Endothelial cell of umbilical vein (primary cell): Measurements from ENCODE around the gene CD55. TPM values are rescaled to one million over a fixed set of nuclear protein-coding genes. Genes with fewer than 3 reads are reported as not detected.

Source experiments
- BruUV-seq: library from RNA; stranded (reverse); fragments of 400-500 nt; replicated peaks from 2 replicates; lab custom pipeline; 2021; lab: Mats Ljungman, UMichigan
- CTCF ChIA-PET: fragments of 300-600, 350-600 bp; sonication (Branson Sonifier 250); formaldehyde crosslinking; loops from one replicate; lab custom pipeline; 2021; ENCODE audit warnings: antibody characterized with exemption, inconsistent platforms; lab: Charles Lee
- POLR2A ChIA-PET: fragments of 300-600, 350-600 bp; sonication (Branson Sonifier 250); formaldehyde crosslinking; loops from one replicate; lab custom pipeline; 2021; ENCODE audit warnings: antibody characterized with exemption, inconsistent platforms; lab: Charles Lee
- DNase-seq: peaks from one replicate; pipeline ENCODE4 v3.0.0-alpha.2; 2011; ENCODE audit warnings: low read depth, low spot score
- FAIRE-seq: peaks from 2 replicates; lab custom pipeline; 2011; peaks lifted over from hg19 to GRCh38; lab: Jason Lieb, UNC
- H2AFZ ChIP-seq: 2 replicates; pipeline ENCODE4 v1.6.0; 2012; ENCODE audit warnings: low read depth, low read length, control low read depth, inconsistent platforms
- H3K27ac ChIP-seq: 2 replicates; pipeline ENCODE4 v1.5.1; 2011; ENCODE audit warnings: low read depth, mild to moderate bottlenecking, control low read depth, low read length, moderate library complexity; ENCODE audit not compliant: insufficient read depth
- H3K27me3 ChIP-seq, 2 experiments: 2 replicates each; pipeline versions ENCODE4 v1.6.0 to v1.6.1; 2011; ENCODE audit warnings: low read length in 2 of 2, mixed read lengths in 1 of 2; ENCODE audit not compliant: control insufficient read depth in 2 of 2, insufficient read depth in 2 of 2
- H3K36me3 ChIP-seq, 2 experiments: 2 replicates in 1 of 2; 3 replicates in 1 of 2; pipeline ENCODE4 v1.5.1; 2011; ENCODE audit warnings: low read length in 2 of 2, mild to moderate bottlenecking in 1 of 2, moderate library complexity in 1 of 2; ENCODE audit not compliant: control insufficient read depth in 2 of 2, insufficient read depth in 2 of 2; ENCODE audit errors: extremely low read depth in 1 of 2
- H3K4me1 ChIP-seq: 3 replicates; pipeline ENCODE4 v1.5.1; 2011; ENCODE audit warnings: mild to moderate bottlenecking, low read length; ENCODE audit not compliant: control insufficient read depth, insufficient read depth; ENCODE audit errors: extremely low read depth
- H3K4me2 ChIP-seq: 2 replicates; pipeline ENCODE4 v1.6.1; 2011; ENCODE audit warnings: low read length, control low read depth, mixed read lengths; ENCODE audit not compliant: insufficient read depth
- H3K4me3 ChIP-seq, 3 experiments: fragments of 200-600 bp in 1 of 3; sonication (generic), shearing (Covaris generic) in 1 of 3; replicated peaks in 1 of 3; 2 replicates each; pipeline ENCODE4 v1.5.1; 2011 to 2016; ENCODE audit warnings: control low read depth in 3 of 3, low read length in 3 of 3, mild to moderate bottlenecking in 2 of 3, inconsistent platforms in 1 of 3, low read depth in 1 of 3, moderate library complexity in 1 of 3; ENCODE audit not compliant: insufficient read depth in 1 of 3
- H3K79me2 ChIP-seq: 2 replicates; pipeline ENCODE4 v1.6.0; 2012; ENCODE audit warnings: low read length, inconsistent platforms; ENCODE audit not compliant: control insufficient read depth, insufficient read depth
- H3K9ac ChIP-seq: replicated peaks from 2 replicates; pipeline ENCODE3; 2011; ENCODE audit warnings: low read length, control low read depth; ENCODE audit not compliant: insufficient read depth; ENCODE audit errors: extremely low read depth
- H3K9me1 ChIP-seq: replicated peaks from 3 replicates; pipeline ENCODE4 v1.6.0; 2011; ENCODE audit warnings: mild to moderate bottlenecking, low read length; ENCODE audit not compliant: control insufficient read depth, insufficient read depth; ENCODE audit errors: extremely low read depth
- H3K9me3 ChIP-seq: replicated peaks from 2 replicates; pipeline ENCODE4 v1.5.1; 2012; ENCODE audit warnings: low read length, inconsistent platforms; ENCODE audit not compliant: control insufficient read depth, insufficient read depth
- H4K20me1 ChIP-seq: replicated peaks from 2 replicates; pipeline ENCODE3; 2011; ENCODE audit warnings: mild to moderate bottlenecking, low read length; ENCODE audit not compliant: control insufficient read depth, insufficient read depth; ENCODE audit errors: extremely low read depth
- CTCF ChIP-seq, 2 donors: IDR thresholded peaks; 1 replicate in 1 of 2; 2 replicates in 1 of 2; pipeline ENCODE4 v1.5.1; 2011; ENCODE audit warnings: low read length in 2 of 2, mild to moderate bottlenecking in 2 of 2, moderate library complexity in 2 of 2, control low read depth in 1 of 2, inconsistent platforms in 1 of 2, low read depth in 1 of 2; ENCODE audit not compliant: insufficient read depth in 1 of 2; ENCODE audit errors: extremely low read depth in 1 of 2
- EZH2 ChIP-seq: IDR thresholded peaks from 2 replicates; pipeline ENCODE4 v1.6.1; 2012; ENCODE audit warnings: borderline replicate concordance, low read depth, mild to moderate bottlenecking, moderate library complexity, low read length, inconsistent platforms; ENCODE audit not compliant: severe bottlenecking
- FOS ChIP-seq: IDR thresholded peaks from 2 replicates; pipeline ENCODE4 v1.6.1; 2011; ENCODE audit warnings: mild to moderate bottlenecking, low read length, moderate library complexity, borderline replicate concordance; ENCODE audit not compliant: insufficient read depth
- GATA2 ChIP-seq: IDR thresholded peaks from 2 replicates; pipeline ENCODE4 v1.7.0; 2011; ENCODE audit warnings: low read depth, mild to moderate bottlenecking, moderate library complexity, mixed read lengths, low read length; ENCODE audit not compliant: insufficient read length, insufficient read depth
- JUN ChIP-seq: IDR thresholded peaks from 2 replicates; pipeline ENCODE4 v1.6.1; 2011; ENCODE audit warnings: borderline replicate concordance, low read depth; ENCODE audit not compliant: insufficient read length, insufficient read depth
- MAX ChIP-seq: IDR thresholded peaks from 2 replicates; pipeline ENCODE4 v1.6.1; 2011; ENCODE audit not compliant: insufficient read depth, insufficient read length
- MYC ChIP-seq: IDR thresholded peaks from one replicate; pipeline ENCODE4 v1.6.1; 2011; ENCODE audit warnings: mild to moderate bottlenecking, low read depth, low read length
- POLR2A ChIP-seq: IDR thresholded peaks from 2 replicates; pipeline ENCODE4 v1.6.1; 2012; ENCODE audit warnings: low read depth, mild to moderate bottlenecking, control low read depth, low read length
- POLR2AphosphoS5 ChIP-seq: IDR thresholded peaks from 2 replicates; pipeline ENCODE4 v1.6.1; 2012; ENCODE audit warnings: low read depth, mild to moderate bottlenecking, control low read depth, low read length, moderate library complexity; ENCODE audit not compliant: insufficient read depth
- dilution Hi-C: fragments of 300-500 bp; cut with MboI; formaldehyde crosslinking; loops from one replicate; pipeline ENCODE4 v1.15.0; 2019; ENCODE audit warnings: low sequenced_read_pairs; ENCODE audit not compliant: extremely low pct_ligation_motif_present
- intact Hi-C: fragments of 100-400 bp; cut with micrococcal nuclease; formaldehyde crosslinking; loops from one replicate; pipeline ENCODE4 v1.10.0; 2022
- polyA plus RNA-seq, 4 experiments: library from polyadenylated mRNA; depleted of rRNA in 3 of 4; stranded (reverse) in 3 of 4; unstranded in 1 of 4; fragments of >200 nt; gene quantifications; 2 replicates each; pipeline versions ENCODE4 v1.2.1 to v1.2.3, GENCODE V29; 2011 to 2012; ENCODE audit warnings: missing spikeins in 1 of 4
- total RNA-seq: library from RNA; stranded (reverse); gene quantifications from 2 replicates; pipeline ENCODE4 v1.2.3, GENCODE V29; 2021

CD55 gene
- total and polyA plus RNA-seq, 2 donors (not counting 3 experiments of a cell fraction or from before 2014, with no cell fraction given), result 111 to 179 TPM

DNA sequence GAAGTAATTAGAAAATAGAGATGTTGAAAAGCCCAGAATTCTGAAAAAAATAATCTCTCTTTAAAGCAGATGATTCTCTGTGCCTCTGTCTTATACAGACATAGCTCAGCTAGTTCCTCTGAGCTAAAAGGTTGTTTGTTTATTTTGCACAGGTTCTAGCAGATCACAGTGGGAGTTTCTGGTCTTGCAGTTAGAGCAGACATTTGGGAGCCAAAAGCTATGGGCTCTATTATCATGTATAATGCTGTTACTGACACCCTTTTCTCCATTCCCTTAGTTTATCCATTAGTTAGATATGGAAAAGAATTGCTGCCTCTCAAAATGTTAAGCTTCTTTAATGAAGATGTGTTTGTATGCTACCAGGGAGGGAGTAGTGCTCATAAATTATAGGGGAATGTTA lies 20.5 kb upstream of the CD55 start:
- CTCF ChIA-PET, result interaction anchor here (0.9 to 1.6 kb wide), 3 partner anchors 14 to 21 kb away, joined by 3 to 4 read pairs (median 3); partner anchors contain the start of gene CD55
- Histone ChIP-seq H3K27me3 (no peaks in the 10 kb centered on the region), H3K36me3 (no peaks in the 10 kb centered on the region), H3K9me3 (no peaks in the 10 kb centered on the region), H3K9me1 (no peaks in the 10 kb centered on the region), H2AFZ (no peak overlapping the region), H3K4me2 (no peak overlapping the region), H3K4me3 (no peak overlapping the region), H3K4me1 (peaks cover 37% of the 10 kb centered on the region), H3K27ac (no peak overlapping the region), H4K20me1 (no peaks in the 10 kb centered on the region), H3K9ac (no peak overlapping the region), H3K79me2 (no peaks in the 10 kb centered on the region)
- DNase-seq (no peak), FAIRE-seq (no peak)
- BruUV-seq, result no TSS peak
- POLR2A ChIA-PET, result interaction anchor here (1.4 kb wide), 1 partner anchor 21 kb away, joined by 3 read pairs; the partner anchor contains the start of gene CD55
- dilution Hi-C loops, result no loop called here
- TF ChIP-seq MYC (no peak), POLR2AphosphoS5 (no peak), JUN (no peak), FOS (no peak), CTCF (IDR thresholded peaks at IDR 0.05; ENCODE audit: extremely low read depth in 1 of 2, insufficient read depth in 1 of 2, low read depth in 1 of 2, low read length in 2 of 2) (no peak), POLR2A (no peak), MAX (no peak), GATA2 (no peak), EZH2 (no peak)
- intact Hi-C loops, result no loop called here
